GM10266 (cell line): ENCODE results near the gene NDUFAF8.
A peak's percentile ranks its signal among the peaks of the same experiment; 100 is the strongest.
"Not testable (repeated sequence)": the region's sequence is repeated elsewhere in the genome, so short reads cannot be mapped to it uniquely, and the experiment has no call there.

ENCODE experiments used
- DNase-seq: peaks from one replicate; pipeline ENCODE4 v3.0.0; 2012; ENCODE audit errors: extremely low spot score
- CTCF ChIP-seq: IDR thresholded peaks from 2 replicates; pipeline ENCODE4 v1.5.1; 2012; ENCODE audit warnings: mild to moderate bottlenecking, low read depth; ENCODE audit not compliant: control insufficient read depth, insufficient read depth; ENCODE audit errors: missing control alignments

The NDUFAF8 gene

GRCh38 chr17:81219476-81220180 lies 19.5 kb upstream of the NDUFAF8 start:
- no peak for DNase-seq

DNA sequence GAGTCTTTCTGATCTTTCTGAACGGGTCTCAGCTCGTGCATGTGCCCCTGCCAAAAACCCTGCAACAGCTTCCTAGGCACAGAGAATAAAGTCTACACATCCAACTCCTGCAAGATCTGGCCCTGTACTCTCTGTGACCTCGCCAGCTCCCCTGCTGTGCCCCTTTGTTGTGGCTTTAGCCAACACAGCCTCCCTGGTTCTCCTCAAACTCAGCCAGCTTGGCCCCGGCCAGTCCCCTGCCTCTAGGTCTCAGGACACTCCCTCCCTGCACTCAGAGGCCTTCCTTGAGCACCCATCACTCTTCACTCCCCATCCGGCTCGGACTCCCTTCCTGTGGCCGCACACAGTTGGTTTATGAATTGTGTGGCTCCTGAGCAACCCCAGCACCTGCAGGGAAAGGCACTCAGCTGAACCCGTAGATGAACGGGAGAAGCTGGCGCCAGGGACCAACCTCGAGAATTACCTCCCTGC lies 17.7 kb upstream of the NDUFAF8 start:
- DNase-seq: no peak
- TF ChIP-seq CTCF: no peak

More at GRCh38 chr17:81219476-81220180, 19.5 kb upstream of the NDUFAF8 start:
- no peak for TF ChIP-seq CTCF

- DNase-seq: no peak
- TF ChIP-seq CTCF: no peak
These were observed 17.1 kb upstream of the NDUFAF8 start for GRCh38 chr17:81221842-81222619.

DNA sequence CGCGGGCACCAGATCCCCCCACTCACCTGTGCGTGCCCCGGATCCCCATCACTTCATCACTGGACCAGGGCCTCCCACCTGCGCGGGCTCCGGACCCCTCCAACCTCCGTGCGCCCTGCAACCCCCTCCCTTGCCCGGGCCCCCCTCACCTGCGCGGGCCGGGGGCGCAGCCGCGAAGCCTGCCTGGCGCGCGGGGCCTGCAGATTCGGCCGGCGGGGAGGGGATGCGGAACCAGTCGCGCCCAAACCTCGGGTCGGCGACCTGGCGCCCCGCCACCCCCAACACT lies 16.6 kb upstream of the NDUFAF8 start:
- DNase-seq: no peak
- TF ChIP-seq CTCF: no peak

GRCh38 chr17:81222906-81223761 lies 16.0 kb upstream of the NDUFAF8 start, which contains the start of gene CEP131:
Gene CEP131 (minus strand): TSS chr17:81222965. CDS start chr17:81220056, 2,909 bp downstream.
- TF ChIP-seq CTCF: no peak
- peak; percentile 100 for DNase-seq

- no peak for TF ChIP-seq CTCF
- DNase-seq: no peak
These were observed 15.4 kb upstream of the NDUFAF8 start for GRCh38 chr17:81223762-81224130.

GRCh38 chr17:81227630-81228029 lies 11.5 kb upstream of the NDUFAF8 start:
- DNase-seq: not testable (repeated sequence)
